H9 (cell line): ENCODE measurements around the gene CLEC1A. TPM values are rescaled to one million over a fixed set of nuclear protein-coding genes. Genes with fewer than 3 reads are reported as not detected.

Experiments used
- DNase-seq: peaks from one replicate; pipeline ENCODE4 v3.0.0-alpha.2; 2017
- H2AFZ ChIP-seq: one replicate; pipeline ENCODE4 v1.6.1; 2013; ENCODE audit warnings: mild to moderate bottlenecking, low read length, control low read depth, moderate library complexity
- H2AK5ac ChIP-seq: 2 replicates; pipeline ENCODE4 v1.6.1; 2013; ENCODE audit warnings: low read length, control low read depth, mixed read lengths; ENCODE audit not compliant: insufficient read length
- H2BK120ac ChIP-seq: one replicate; pipeline ENCODE4 v1.6.1; 2013; ENCODE audit warnings: low read depth, mild to moderate bottlenecking, low read length, control low read depth, inconsistent platforms; ENCODE audit not compliant: poor library complexity, severe bottlenecking
- H2BK12ac ChIP-seq: 2 replicates; pipeline ENCODE4 v1.6.1; 2013; ENCODE audit warnings: low read length, control low read depth, mixed read lengths, low read depth; ENCODE audit not compliant: insufficient read length
- H2BK15ac ChIP-seq: 2 replicates; pipeline ENCODE4 v1.6.1; 2013; ENCODE audit warnings: low read depth, low read length, control low read depth
- H2BK20ac ChIP-seq: one replicate; pipeline ENCODE4 v1.6.1; 2013; ENCODE audit warnings: low read depth, mild to moderate bottlenecking, low read length, control low read depth, inconsistent platforms; ENCODE audit not compliant: poor library complexity, severe bottlenecking
- H2BK5ac ChIP-seq: 2 replicates; pipeline ENCODE4 v1.6.1; 2013; ENCODE audit warnings: low read length, control low read depth, mixed read lengths; ENCODE audit not compliant: insufficient read length
- H3K14ac ChIP-seq: 2 replicates; pipeline ENCODE4 v1.6.1; 2013; ENCODE audit warnings: low read length, control low read depth; ENCODE audit not compliant: insufficient read depth
- H3K18ac ChIP-seq: 2 replicates; pipeline ENCODE4 v1.6.1; 2013; ENCODE audit warnings: low read depth, mild to moderate bottlenecking, mixed read lengths, low read length, control low read depth; ENCODE audit not compliant: insufficient read length
- H3K23ac ChIP-seq: 2 replicates; pipeline ENCODE4 v1.6.1; 2013; ENCODE audit warnings: low read length, control low read depth, mixed read lengths, low read depth; ENCODE audit not compliant: insufficient read length
- H3K23me2 ChIP-seq: 2 replicates; pipeline ENCODE4 v1.6.1; 2013; ENCODE audit warnings: low read depth, mild to moderate bottlenecking, mixed read lengths, low read length, control low read depth; ENCODE audit not compliant: insufficient read length, poor library complexity, severe bottlenecking
- H3K27ac ChIP-seq: 2 replicates; pipeline ENCODE4 v1.5.1; 2013; ENCODE audit warnings: low read length, control low read depth, mixed read lengths, low read depth; ENCODE audit not compliant: insufficient read length
- H3K27me3 ChIP-seq: 2 replicates; pipeline ENCODE4 v1.6.1; 2013; ENCODE audit warnings: low read length, control low read depth, inconsistent platforms; ENCODE audit not compliant: insufficient read depth
- H3K4ac ChIP-seq: 2 replicates; pipeline ENCODE4 v1.6.1; 2013; ENCODE audit warnings: low read depth, mild to moderate bottlenecking, control low read depth, inconsistent platforms, low read length, moderate library complexity
- H3K4me1 ChIP-seq: 2 replicates; pipeline ENCODE4 v1.6.1; 2013; ENCODE audit warnings: low read length, control low read depth, inconsistent platforms; ENCODE audit not compliant: insufficient read depth
- H3K4me2 ChIP-seq: 2 replicates; pipeline ENCODE4 v1.6.1; 2013; ENCODE audit warnings: low read length, control low read depth, mixed read lengths; ENCODE audit not compliant: insufficient read length, insufficient read depth
- H3K56ac ChIP-seq: 2 replicates; pipeline ENCODE4 v1.6.1; 2013; ENCODE audit warnings: low read depth, mild to moderate bottlenecking, mixed read lengths, low read length, control low read depth; ENCODE audit not compliant: insufficient read length
- H3K79me1 ChIP-seq: 2 replicates; pipeline ENCODE4 v1.6.1; 2013; ENCODE audit warnings: low read depth, mild to moderate bottlenecking, moderate library complexity, low read length, control low read depth, inconsistent platforms; ENCODE audit not compliant: insufficient read depth, poor library complexity, severe bottlenecking
- H3K79me2 ChIP-seq: 2 replicates; pipeline ENCODE4 v1.6.1; 2013; ENCODE audit warnings: low read length, control low read depth, inconsistent platforms; ENCODE audit not compliant: insufficient read depth
- H3K9ac ChIP-seq: 2 replicates; pipeline ENCODE4 v1.6.1; 2013; ENCODE audit warnings: low read length, control low read depth, mixed read lengths; ENCODE audit not compliant: insufficient read length; ENCODE audit errors: extremely low read depth
- H3K9me3 ChIP-seq: one replicate; pipeline ENCODE4 v1.6.1; 2013; ENCODE audit warnings: low read depth, low read length, inconsistent platforms; ENCODE audit not compliant: control insufficient read depth
- H3T11ph ChIP-seq: one replicate; pipeline ENCODE4 v1.6.1; 2013; ENCODE audit warnings: mild to moderate bottlenecking, low read length, control low read depth, inconsistent platforms
- H4K20me1 ChIP-seq: one replicate; pipeline ENCODE4 v1.6.1; 2013; ENCODE audit not compliant: control insufficient read depth, insufficient read length, insufficient read depth
- H4K5ac ChIP-seq: 2 replicates; pipeline ENCODE4 v1.6.1; 2013; ENCODE audit warnings: low read depth, mild to moderate bottlenecking, mixed read lengths, low read length, control low read depth; ENCODE audit not compliant: insufficient read length
- H4K8ac ChIP-seq: replicated peaks from 2 replicates; pipeline ENCODE4 v1.6.1; 2013; ENCODE audit warnings: low read length, control low read depth, mixed read lengths, low read depth; ENCODE audit not compliant: insufficient read length
- H4K91ac ChIP-seq: 2 replicates; pipeline ENCODE4 v1.6.1; 2013; ENCODE audit warnings: low read depth, mild to moderate bottlenecking, moderate library complexity, mixed read lengths, low read length, control low read depth; ENCODE audit not compliant: insufficient read length
- H3K27ac Mint-ChIP-seq, 3 experiments: 2 replicates in 2 of 3; 3 replicates in 1 of 3; pipeline ENCODE4 v1.8.0; 2020 to 2021; ENCODE audit warnings: mixed read lengths in 3 of 3, mild to moderate bottlenecking in 1 of 3, moderate library complexity in 1 of 3
- H3K27me3 Mint-ChIP-seq: 2 replicates; pipeline ENCODE4 v1.8.0; 2021; ENCODE audit warnings: low read depth, mild to moderate bottlenecking, moderate library complexity, mixed read lengths
- H3K36me3 Mint-ChIP-seq, 3 experiments: 2 replicates in 2 of 3; 3 replicates in 1 of 3; pipeline ENCODE4 v1.8.0; 2020 to 2021; ENCODE audit warnings: low read depth in 3 of 3, mixed read lengths in 3 of 3; ENCODE audit not compliant: insufficient read depth in 1 of 3
- H3K4me1 Mint-ChIP-seq, 2 experiments: 2 replicates each; pipeline ENCODE4 v1.8.0; 2020; ENCODE audit warnings: mixed read lengths in 2 of 2
- H3K4me3 Mint-ChIP-seq, 2 experiments: 2 replicates in 1 of 2; 3 replicates in 1 of 2; pipeline ENCODE4 v1.8.0; 2020 to 2021; ENCODE audit warnings: mild to moderate bottlenecking in 2 of 2, mixed read lengths in 2 of 2, moderate library complexity in 1 of 2
- H3K9me3 Mint-ChIP-seq, 2 experiments: 2 replicates in 1 of 2; 3 replicates in 1 of 2; pipeline ENCODE4 v1.8.0; 2020; ENCODE audit warnings: mild to moderate bottlenecking in 2 of 2, mixed read lengths in 2 of 2, moderate library complexity in 1 of 2
- WGBS: extraction: QIAGEN DNeasy Blood & Tissue Kit; methylation state at CpG from one replicate; pipeline ENCODE4 v1.1.7; 2013; ENCODE audit warnings: missing lambda C conversion rate, low lambda C conversion rate, mixed read lengths; ENCODE audit not compliant: insufficient read length; ENCODE audit errors: extremely low coverage; 5-methylcytosine and 5-hydroxymethylcytosine counted together
- total RNA-seq: library from RNA; stranded (reverse); gene quantifications from 2 replicates; pipeline ENCODE4 v1.2.1, GENCODE V29; 2021
- TF ChIP-seq, protein P1 (sequence below): fragments of 200-600 bp; sonication (generic); conservative IDR thresholded peaks from 3 replicates; pipeline ENCODE4 v1.8.0; 2021; ENCODE audit warnings: antibody characterized with exemption, mild to moderate bottlenecking

Gene CLEC1A
- total RNA-seq, 1 experiment from 2014 or later: not detected

- Mint-ChIP-seq H3K9me3 (no peaks in the 10 kb centered on the region; a peak in 2 of 5 replicates), H3K27me3 (no peaks in the 10 kb centered on the region)
Observed at GRCh38 chr12:10119066-10119465, 20.3 kb upstream of the CLEC1A start.

More at GRCh38 chr12:10119066-10119465, 20.3 kb upstream of the CLEC1A start:
- Histone ChIP-seq H2BK120ac (no peak overlapping the region), H3K23me2 (no peaks in the 10 kb centered on the region), H2BK15ac (no peak overlapping the region), H3K27me3 (no peaks in the 10 kb centered on the region), H3K4me2 (no peak overlapping the region), H3T11ph (no peak overlapping the region), H3K23ac (no peak overlapping the region), H2AK5ac (no peak overlapping the region), H4K8ac (no peak overlapping the region), H3K9me3 (no peaks in the 10 kb centered on the region), H2BK20ac (no peak overlapping the region), H3K9ac (no peak overlapping the region), H3K27ac (no peak overlapping the region), H4K91ac (no peak overlapping the region), H3K4me1 (no peaks in the 10 kb centered on the region), H3K18ac (no peak overlapping the region), H3K79me1 (no peaks in the 10 kb centered on the region), H2AFZ (no peak overlapping the region), H3K79me2 (no peaks in the 10 kb centered on the region), H3K56ac (no peak overlapping the region), H2BK12ac (no peak overlapping the region), H4K20me1 (no peaks in the 10 kb centered on the region), H2BK5ac (no peak overlapping the region), H3K4ac (no peak overlapping the region), H4K5ac (no peak overlapping the region), H3K14ac (no peak overlapping the region)
- Mint-ChIP-seq H3K27ac (no peak overlapping the region), H3K4me3 (no peak overlapping the region), H3K4me1 (no peaks in the 10 kb centered on the region), H3K36me3 (no peaks in the 10 kb centered on the region)
- TF ChIP-seq, protein P1, sequence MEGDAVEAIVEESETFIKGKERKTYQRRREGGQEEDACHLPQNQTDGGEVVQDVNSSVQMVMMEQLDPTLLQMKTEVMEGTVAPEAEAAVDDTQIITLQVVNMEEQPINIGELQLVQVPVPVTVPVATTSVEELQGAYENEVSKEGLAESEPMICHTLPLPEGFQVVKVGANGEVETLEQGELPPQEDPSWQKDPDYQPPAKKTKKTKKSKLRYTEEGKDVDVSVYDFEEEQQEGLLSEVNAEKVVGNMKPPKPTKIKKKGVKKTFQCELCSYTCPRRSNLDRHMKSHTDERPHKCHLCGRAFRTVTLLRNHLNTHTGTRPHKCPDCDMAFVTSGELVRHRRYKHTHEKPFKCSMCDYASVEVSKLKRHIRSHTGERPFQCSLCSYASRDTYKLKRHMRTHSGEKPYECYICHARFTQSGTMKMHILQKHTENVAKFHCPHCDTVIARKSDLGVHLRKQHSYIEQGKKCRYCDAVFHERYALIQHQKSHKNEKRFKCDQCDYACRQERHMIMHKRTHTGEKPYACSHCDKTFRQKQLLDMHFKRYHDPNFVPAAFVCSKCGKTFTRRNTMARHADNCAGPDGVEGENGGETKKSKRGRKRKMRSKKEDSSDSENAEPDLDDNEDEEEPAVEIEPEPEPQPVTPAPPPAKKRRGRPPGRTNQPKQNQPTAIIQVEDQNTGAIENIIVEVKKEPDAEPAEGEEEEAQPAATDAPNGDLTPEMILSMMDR: no peak
- no CpG with 5 or more reads among the region's 3 CpGs for WGBS
- DNase-seq: no peak
